IMR-90 (cell line): ENCODE measurements around the gene DLK2. TPM values are rescaled to one million over a fixed set of nuclear protein-coding genes. Genes with fewer than 3 reads are reported as not detected.

Experiments used
- ATAC-seq: fragments of 200-7000 bp; cut with Tn5 transposase; 2 replicates; pipeline ENCODE4 v1.9.1; 2020; ENCODE audit warnings: low read depth, mild to moderate bottlenecking, moderate library complexity
- BruUV-seq: library from RNA; stranded (reverse); fragments of 400-500 nt; replicated peaks from 2 replicates; lab custom pipeline; 2021; lab: Mats Ljungman, UMichigan
- CTCF ChIA-PET: fragments of 300-600 bp; formaldehyde crosslinking; extraction: SDS; loops from one replicate; lab custom pipeline; 2021; ENCODE audit warnings: antibody characterized with exemption; lab: Yijun Ruan, JAX
- POLR2A ChIA-PET: fragments of 300-600 bp; sonication (Branson Sonifier 250); formaldehyde crosslinking; loops from one replicate; lab custom pipeline; 2022; ENCODE audit warnings: antibody characterized with exemption; ENCODE audit not compliant: unreplicated experiment; lab: Charles Lee
- DNase-seq: peaks from one replicate; pipeline ENCODE4 v3.0.0; 2013
- H2AFZ ChIP-seq: replicated peaks from 2 replicates; pipeline ENCODE3; 2013; ENCODE audit warnings: low read length, mild to moderate bottlenecking; ENCODE audit not compliant: poor library complexity
- H2AK5ac ChIP-seq: 2 replicates; pipeline ENCODE4 v1.6.1; 2013; ENCODE audit warnings: low read depth, low read length, inconsistent platforms
- H2AK9ac ChIP-seq: replicated peaks from 2 replicates; pipeline ENCODE3; 2013; ENCODE audit warnings: mild to moderate bottlenecking, low read depth, low read length, moderate library complexity; ENCODE audit not compliant: poor library complexity
- H2BK120ac ChIP-seq: 2 replicates; pipeline ENCODE4 v1.6.1; 2013; ENCODE audit warnings: low read depth, low read length, inconsistent platforms
- H2BK15ac ChIP-seq: 3 replicates; pipeline ENCODE4 v1.6.1; 2013; ENCODE audit warnings: low read depth, low read length, inconsistent platforms
- H2BK20ac ChIP-seq: 2 replicates; pipeline ENCODE4 v1.6.1; 2013; ENCODE audit warnings: low read depth, mild to moderate bottlenecking, inconsistent platforms, low read length, moderate library complexity
- H2BK5ac ChIP-seq: 2 replicates; pipeline ENCODE4 v1.6.1; 2013; ENCODE audit warnings: mild to moderate bottlenecking, low read depth, low read length, inconsistent platforms; ENCODE audit not compliant: poor library complexity, severe bottlenecking
- H3K14ac ChIP-seq: replicated peaks from 2 replicates; pipeline ENCODE4 v1.6.1; 2013; ENCODE audit warnings: low read depth, low read length, inconsistent platforms
- H3K18ac ChIP-seq: 2 replicates; pipeline ENCODE4 v1.6.1; 2013; ENCODE audit warnings: low read depth, low read length, control low read depth
- H3K23ac ChIP-seq: 2 replicates; pipeline ENCODE4 v1.6.1; 2013; ENCODE audit warnings: low read depth, low read length, inconsistent platforms
- H3K27ac ChIP-seq: 2 replicates; pipeline ENCODE4 v1.5.1; 2013; ENCODE audit warnings: mild to moderate bottlenecking, control low read depth, low read length; ENCODE audit not compliant: insufficient read depth
- H3K27me3 ChIP-seq: 2 replicates; pipeline ENCODE4 v1.6.1; 2013; ENCODE audit warnings: low read length; ENCODE audit not compliant: control insufficient read depth, insufficient read depth
- H3K36me3 ChIP-seq: 2 replicates; pipeline ENCODE4 v1.6.1; 2013; ENCODE audit warnings: low read length, mixed read lengths; ENCODE audit not compliant: control insufficient read depth, insufficient read depth
- H3K4ac ChIP-seq: 2 replicates; pipeline ENCODE4 v1.6.1; 2013; ENCODE audit warnings: low read depth, low read length, inconsistent platforms
- H3K4me1 ChIP-seq: 2 replicates; pipeline ENCODE4 v1.6.1; 2013; ENCODE audit warnings: low read length, mixed read lengths; ENCODE audit not compliant: control insufficient read depth, insufficient read depth
- H3K4me2 ChIP-seq: 2 replicates; pipeline ENCODE4 v1.6.1; 2013; ENCODE audit warnings: low read depth, mild to moderate bottlenecking, control low read depth, low read length, moderate library complexity
- H3K4me3 ChIP-seq: 2 replicates; pipeline ENCODE4 v1.5.1; 2013; ENCODE audit warnings: low read depth, mild to moderate bottlenecking, control low read depth, low read length, moderate library complexity; ENCODE audit not compliant: insufficient read depth
- H3K56ac ChIP-seq: 2 replicates; pipeline ENCODE4 v1.6.1; 2013; ENCODE audit warnings: low read length, inconsistent platforms; ENCODE audit not compliant: insufficient read depth; ENCODE audit errors: extremely low read depth
- H3K79me1 ChIP-seq, 2 experiments: 2 replicates each; pipeline ENCODE4 v1.6.1; 2013; ENCODE audit warnings: low read length in 2 of 2, inconsistent platforms in 1 of 2, low read depth in 1 of 2
- H3K9ac ChIP-seq: 2 replicates; pipeline ENCODE4 v1.6.1; 2013; ENCODE audit warnings: low read depth, low read length, control low read depth
- H3K9me1 ChIP-seq: 2 replicates; pipeline ENCODE4 v1.6.1; 2013; ENCODE audit warnings: low read length, inconsistent platforms; ENCODE audit not compliant: insufficient read depth
- H3K9me3 ChIP-seq: 2 replicates; pipeline ENCODE4 v1.6.1; 2013; ENCODE audit warnings: low read length; ENCODE audit not compliant: control insufficient read depth, insufficient read depth
- H4K20me1 ChIP-seq: 2 replicates; pipeline ENCODE4 v1.6.1; 2013; ENCODE audit warnings: low read length, inconsistent platforms; ENCODE audit not compliant: insufficient read depth
- H4K5ac ChIP-seq: 2 replicates; pipeline ENCODE4 v1.6.1; 2013; ENCODE audit warnings: mild to moderate bottlenecking, low read depth, low read length, control low read depth
- H4K8ac ChIP-seq, 2 experiments: 2 replicates each; pipeline ENCODE4 v1.6.1; 2013; ENCODE audit warnings: low read depth in 2 of 2, low read length in 2 of 2, control low read depth in 1 of 2, inconsistent platforms in 1 of 2
- H4K91ac ChIP-seq: 2 replicates; pipeline ENCODE4 v1.6.1; 2013; ENCODE audit warnings: low read depth, low read length, inconsistent platforms; ENCODE audit not compliant: insufficient read depth
- FOS ChIP-seq: fragments of 150-350 bp; IDR thresholded peaks from 2 replicates; pipeline ENCODE4 v1.6.1; 2016; ENCODE audit warnings: low read depth, low read length
- MXI1 ChIP-seq: IDR thresholded peaks from 2 replicates; pipeline ENCODE4 v1.6.1; 2012; ENCODE audit warnings: low read depth, mild to moderate bottlenecking, low read length, moderate library complexity, borderline replicate concordance
- WGBS, 2 experiments: methylation state at CpG; one replicate each; pipeline versions ENCODE4 v1.1.5 to v1.1.7; 2013; ENCODE audit warnings: missing lambda C conversion rate in 2 of 2; ENCODE audit not compliant: insufficient read length in 1 of 2; ENCODE audit errors: extremely low coverage in 2 of 2; 5-methylcytosine and 5-hydroxymethylcytosine counted together
- dilution Hi-C: fragments of 300-500 bp; cut with HindIII; formaldehyde crosslinking; loops from one replicate; pipeline ENCODE4 v1.14.3; 2018; ENCODE audit warnings: low sequenced_read_pairs; ENCODE audit not compliant: unreplicated experiment
- in situ Hi-C: fragments of 300-500 bp; cut with MboI; formaldehyde crosslinking; loops from 3 replicates; pipeline ENCODE4 v1.14.3; 2019; ENCODE audit warnings: low sequenced_read_pairs, inconsistent platforms, mixed read lengths
- intact Hi-C: fragments of 100-400 bp; cut with micrococcal nuclease; formaldehyde crosslinking; loops from 2 replicates; pipeline ENCODE4 v1.10.0; 2022
- polyA plus RNA-seq, 3 experiments: library from polyadenylated mRNA; depleted of rRNA; stranded (reverse); fragments of >200 nt; gene quantifications; 2 replicates each; pipeline ENCODE4 v1.2.3, GENCODE V29; 2012; ENCODE audit warnings: low replicate concordance in 1 of 3
- total RNA-seq: library from RNA; depleted of rRNA; stranded (reverse); fragments of >200 nt; gene quantifications from 2 replicates; pipeline ENCODE4 v1.2.3, GENCODE V29; 2012

DLK2 gene
- total and polyA plus RNA-seq, 2 of the 4 experiments (the other 2 are of a cell fraction), result 0.90 to 2.8 TPM

DNA sequence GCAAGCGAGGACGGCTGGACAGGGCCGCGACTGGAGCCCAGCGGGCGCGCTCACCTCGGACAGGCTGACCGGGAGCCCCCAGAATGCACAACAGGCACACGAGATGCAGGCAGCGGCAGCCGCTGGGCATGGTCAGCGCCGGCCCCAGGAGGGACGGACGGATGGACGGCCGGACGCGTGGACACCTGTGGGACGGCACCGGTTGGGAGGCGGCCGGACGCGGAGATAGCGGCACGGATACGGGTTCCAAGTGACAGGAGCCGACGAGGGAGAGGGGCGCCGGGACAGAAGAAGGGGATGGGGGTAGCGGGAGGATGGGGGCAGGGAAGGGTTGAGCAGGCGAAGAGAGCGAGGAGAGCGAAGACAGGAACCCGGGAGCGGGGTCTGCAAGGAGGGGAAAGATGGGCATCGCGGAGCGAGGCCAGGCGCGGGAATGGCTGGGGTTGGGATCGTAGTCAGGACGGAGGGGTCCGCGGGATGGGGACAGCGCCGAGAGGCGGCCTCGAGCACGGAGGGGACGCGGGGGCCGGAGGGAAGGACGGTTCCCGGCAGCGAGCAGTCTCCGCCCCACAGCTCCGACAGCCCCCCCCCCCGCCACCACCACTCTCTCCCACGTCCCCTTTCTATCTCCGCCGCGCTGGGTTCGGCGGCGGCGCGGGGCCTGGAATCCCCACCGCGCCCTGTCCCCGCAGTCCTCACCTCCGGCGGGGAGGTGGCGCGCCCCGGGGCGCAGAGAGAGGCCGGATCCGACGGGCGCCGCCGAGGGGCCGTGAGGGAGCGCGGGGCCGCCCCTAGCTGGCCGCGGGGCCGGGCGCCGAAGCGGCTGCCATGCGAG lies 435 bp downstream of the DLK2 start:
- Histone ChIP-seq H3K56ac (no peak overlapping the region), H3K4me1 (peaks cover 2% of the 10 kb centered on the region; the same call in 1 of the 2 replicates), H2AFZ (peak overlapping the region; percentile 94), H3K4ac (no peak overlapping the region), H4K8ac (no peak overlapping the region; a peak in 1 of 4 replicates), H4K20me1 (no peaks in the 10 kb centered on the region; the same call in 1 of the 2 replicates), H3K27ac (no peak overlapping the region; the same call in 1 of the 2 replicates), H2BK15ac (no peak overlapping the region), H2BK120ac (no peak overlapping the region), H2BK20ac (no peak overlapping the region), H2AK9ac (peak overlapping the region; percentile 92), H3K9me1 (no peaks in the 10 kb centered on the region), H3K9ac (no peak overlapping the region), H3K9me3 (no peaks in the 10 kb centered on the region; the same call in 1 of the 2 replicates), H3K27me3 (peaks cover 15% of the 10 kb centered on the region), H4K5ac (no peak overlapping the region), H3K79me1 (no peaks in the 10 kb centered on the region), H3K23ac (no peak overlapping the region), H4K91ac (no peak overlapping the region), H3K18ac (no peak overlapping the region), H3K14ac (no peak overlapping the region), H2BK5ac (no peak overlapping the region), H3K4me3 (peak overlapping the region; percentile 53), H3K36me3 (peaks cover 18% of the 10 kb centered on the region), H2AK5ac (no peak overlapping the region), H3K4me2 (peak overlapping the region; percentile 88)
- DNase-seq (peak; percentile 81), ATAC-seq (peak; percentile 98)
- no TSS peak for BruUV-seq
- intact Hi-C loops (loop anchor here (1.0 kb wide), 2 partner anchors 41 to 51 kb away; no protein-coding TSS in a partner anchor), in situ Hi-C loops (no loop called here), dilution Hi-C loops (no loop called here)
- 1% methylated on average over 28 of the region's 97 CpGs; no CpG with 5 or more reads in 1 of the 2 experiments for WGBS, 2 experiments
- ChIA-PET POLR2A (no interaction called here), CTCF (interaction anchor here (1.3 kb wide), 1 partner anchor 52 kb away, joined by 7 read pairs; no protein-coding TSS in a partner anchor)
- TF ChIP-seq FOS (no peak), MXI1 (peak; percentile 71; the same call in 1 of the 2 replicates)
